ENCODE data around the gene GAS7. TPM values are rescaled to one million over a fixed set of nuclear protein-coding genes. Genes with fewer than 3 reads are reported as not detected.

The GAS7 gene
- total RNA-seq, 1 donor from 2014 or later, result 2.9 TPM

DNA sequence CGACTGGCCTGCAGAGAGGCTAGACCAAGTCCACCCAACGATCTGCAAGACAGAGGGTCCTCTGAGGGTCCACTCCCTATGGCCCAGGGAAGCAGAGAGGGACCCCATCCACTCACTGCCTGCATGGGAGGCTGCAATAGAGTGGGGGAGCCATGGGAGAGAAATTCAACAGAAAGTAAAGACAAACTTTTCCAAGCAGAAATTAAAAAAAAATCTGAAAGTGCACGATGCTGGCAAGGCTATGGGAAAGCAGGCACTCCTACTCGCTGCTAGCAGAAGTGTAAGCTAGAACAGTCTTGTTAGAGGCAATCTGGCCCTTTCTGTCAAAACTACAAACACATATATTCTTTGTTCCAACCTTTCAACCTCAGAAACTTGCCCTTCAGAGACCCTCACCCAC, 85.4 kb downstream of the GAS7 start:
- no peak overlapping the region for H3K4me2 ChIP-seq
- TF ChIP-seq EZH2phosphoT487 (IDR thresholded peaks at IDR 0.05) (no peak), EZH2 (IDR thresholded peaks at IDR 0.05) (no peak)
- TF ChIP-seq, protein P1, sequence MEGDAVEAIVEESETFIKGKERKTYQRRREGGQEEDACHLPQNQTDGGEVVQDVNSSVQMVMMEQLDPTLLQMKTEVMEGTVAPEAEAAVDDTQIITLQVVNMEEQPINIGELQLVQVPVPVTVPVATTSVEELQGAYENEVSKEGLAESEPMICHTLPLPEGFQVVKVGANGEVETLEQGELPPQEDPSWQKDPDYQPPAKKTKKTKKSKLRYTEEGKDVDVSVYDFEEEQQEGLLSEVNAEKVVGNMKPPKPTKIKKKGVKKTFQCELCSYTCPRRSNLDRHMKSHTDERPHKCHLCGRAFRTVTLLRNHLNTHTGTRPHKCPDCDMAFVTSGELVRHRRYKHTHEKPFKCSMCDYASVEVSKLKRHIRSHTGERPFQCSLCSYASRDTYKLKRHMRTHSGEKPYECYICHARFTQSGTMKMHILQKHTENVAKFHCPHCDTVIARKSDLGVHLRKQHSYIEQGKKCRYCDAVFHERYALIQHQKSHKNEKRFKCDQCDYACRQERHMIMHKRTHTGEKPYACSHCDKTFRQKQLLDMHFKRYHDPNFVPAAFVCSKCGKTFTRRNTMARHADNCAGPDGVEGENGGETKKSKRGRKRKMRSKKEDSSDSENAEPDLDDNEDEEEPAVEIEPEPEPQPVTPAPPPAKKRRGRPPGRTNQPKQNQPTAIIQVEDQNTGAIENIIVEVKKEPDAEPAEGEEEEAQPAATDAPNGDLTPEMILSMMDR (IDR thresholded peaks at IDR 0.05), result no peak
- no peaks in the 10 kb centered on the region for H3K36me3 Mint-ChIP-seq

DNA sequence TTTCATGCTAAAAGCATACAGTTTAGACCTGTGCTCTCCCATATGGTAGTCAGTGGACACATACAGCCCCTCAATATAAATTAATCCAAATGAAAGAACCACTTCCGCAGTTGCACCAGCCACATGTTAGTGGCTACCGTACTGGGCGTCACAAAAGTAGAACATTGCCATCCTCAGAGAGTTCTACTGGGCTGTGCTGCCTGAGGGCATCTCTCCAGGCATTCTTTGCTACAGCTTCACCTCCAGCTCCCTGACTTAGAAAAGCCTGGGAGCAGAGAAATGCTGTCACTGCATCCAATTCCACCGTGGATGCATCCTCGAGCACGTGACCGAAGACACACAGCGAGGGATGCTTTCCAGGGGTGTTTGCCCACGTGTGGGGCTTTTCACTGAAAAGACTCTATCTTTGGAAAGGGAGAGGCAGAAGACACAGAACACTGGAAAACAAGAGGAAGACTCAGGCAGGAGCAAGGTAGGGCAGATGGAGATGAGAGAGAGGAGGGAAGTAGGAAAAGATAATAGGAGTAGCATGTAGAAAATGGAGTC, 86.4 kb downstream of the GAS7 start:
- Mint-ChIP-seq H3K4me1 (peaks cover 17% of the 10 kb centered on the region), H3K36me3 (no peaks in the 10 kb centered on the region), H3K9me3 (peaks cover 7% of the 10 kb centered on the region), H3K27me3 (ENCODE audit: insufficient read depth, low read depth) (peaks cover 2% of the 10 kb centered on the region), H3K27ac (no peak overlapping the region), H3K4me3 (no peak overlapping the region)
- Histone ChIP-seq H3K9ac (no peak overlapping the region), H3K36me3 (no peaks in the 10 kb centered on the region), H3F3A (ENCODE audit: low read depth) (no peaks in the 10 kb centered on the region), H2AFZ (replicated peaks) (no peak overlapping the region), H3K27ac (no peak overlapping the region), H4K20me1 (ENCODE audit: low read depth) (no peaks in the 10 kb centered on the region), H3K27me3 (no peaks in the 10 kb centered on the region), H3K4me2 (no peak overlapping the region), H3K79me2 (ENCODE audit: low read depth) (no peaks in the 10 kb centered on the region), H3K9me3 (ENCODE audit: low read depth) (no peaks in the 10 kb centered on the region), H3K4me3 (no peak overlapping the region), H3K4me1 (no peaks in the 10 kb centered on the region)
- DNase-seq (ENCODE audit: low spot score), result no peak
- TF ChIP-seq, protein P1 (IDR thresholded peaks at IDR 0.05), result no peak

More for the DNA sequence above, 85.4 kb downstream of the GAS7 start:
- no peaks in the 10 kb centered on the region for H3K4me1 ChIP-seq
- H3K4me3 ChIP-seq, result no peak overlapping the region
- no peak overlapping the region for H3K4me3 Mint-ChIP-seq
- no peak overlapping the region for H3K27ac Mint-ChIP-seq
- no peaks in the 10 kb centered on the region for H3K27me3 ChIP-seq
- H3F3A ChIP-seq (ENCODE audit: low read depth), result no peaks in the 10 kb centered on the region
- H3K9me3 ChIP-seq (ENCODE audit: low read depth), result no peaks in the 10 kb centered on the region
- H3K27ac ChIP-seq, result no peak overlapping the region
- peaks cover 2% of the 10 kb centered on the region for H3K27me3 Mint-ChIP-seq (ENCODE audit: insufficient read depth, low read depth)
- no peak overlapping the region for H2AFZ ChIP-seq (replicated peaks)
- peaks cover 17% of the 10 kb centered on the region for H3K4me1 Mint-ChIP-seq
- no peaks in the 10 kb centered on the region for H3K36me3 ChIP-seq
- H3K9ac ChIP-seq, result no peak overlapping the region
- no peaks in the 10 kb centered on the region for H3K79me2 ChIP-seq (ENCODE audit: low read depth)
- no peak for DNase-seq (ENCODE audit: low spot score)
- H4K20me1 ChIP-seq (ENCODE audit: low read depth), result no peaks in the 10 kb centered on the region
- H3K9me3 Mint-ChIP-seq, result peaks cover 10% of the 10 kb centered on the region

DNA sequence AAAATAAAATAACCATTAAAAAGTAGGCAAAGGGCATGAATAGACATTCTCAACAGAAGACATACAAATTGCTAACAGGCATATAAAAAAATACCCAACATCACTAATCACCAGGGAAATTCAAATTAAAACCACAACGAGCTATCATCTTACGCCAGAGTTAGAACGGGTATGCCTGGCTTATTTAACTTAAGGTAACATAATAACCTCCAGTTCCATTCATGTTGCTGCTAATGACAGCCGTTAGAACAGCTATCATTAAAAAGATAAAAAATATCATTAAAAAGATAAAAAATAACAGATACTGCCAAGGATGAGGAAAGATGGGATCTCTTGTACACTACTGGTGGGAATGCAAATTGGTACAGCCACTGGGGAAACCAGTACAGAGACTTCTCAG, 89.3 kb downstream of the GAS7 start:
- Mint-ChIP-seq H3K4me3 (peak overlapping the region; percentile 54), H3K9me3 (peaks cover 2% of the 10 kb centered on the region), H3K27ac (no peak overlapping the region), H3K27me3 (ENCODE audit: insufficient read depth, low read depth) (peaks cover 6% of the 10 kb centered on the region), H3K4me1 (peaks cover 1% of the 10 kb centered on the region), H3K36me3 (no peaks in the 10 kb centered on the region)
- DNase-seq (ENCODE audit: low spot score), result no peak
- Histone ChIP-seq H3K79me2 (ENCODE audit: low read depth) (no peaks in the 10 kb centered on the region), H3K4me1 (no peaks in the 10 kb centered on the region), H2AFZ (replicated peaks) (no peak overlapping the region), H3K4me2 (no peak overlapping the region), H3K27ac (no peak overlapping the region), H3K4me3 (no peak overlapping the region), H3K36me3 (no peaks in the 10 kb centered on the region), H4K20me1 (ENCODE audit: low read depth) (no peaks in the 10 kb centered on the region), H3K27me3 (no peaks in the 10 kb centered on the region), H3K9ac (no peak overlapping the region), H3F3A (ENCODE audit: low read depth) (no peaks in the 10 kb centered on the region), H3K9me3 (ENCODE audit: low read depth) (no peaks in the 10 kb centered on the region)
- no peak for TF ChIP-seq EZH2phosphoT487 (IDR thresholded peaks at IDR 0.05)
- TF ChIP-seq, protein P1 (IDR thresholded peaks at IDR 0.05), result no peak
- no peak for TF ChIP-seq EZH2 (IDR thresholded peaks at IDR 0.05)
